K562 (cell line): ENCODE data around the gene NOS2. TPM values are rescaled to one million over a fixed set of nuclear protein-coding genes. Genes with fewer than 3 reads are reported as not detected.

Experiments used
- ADNP ChIP-seq: fragments of 200-800 bp; sonication (Bioruptor generic); IDR thresholded peaks from 2 replicates; pipeline ENCODE4 v1.6.1; 2016; ENCODE audit warnings: missing genetic modification characterization, missing compliant biosample characterization
- AFF1 ChIP-seq, 2 experiments: fragments of 450-650 bp; IDR thresholded peaks; 2 replicates each; pipeline ENCODE4 v1.6.1; 2018; ENCODE audit warnings: mild to moderate bottlenecking in 2 of 2, low read depth in 1 of 2; ENCODE audit not compliant: partially characterized antibody in 2 of 2
- CAMTA2 ChIP-seq: fragments of 250-450 bp; sonication (Bioruptor Pico); conservative IDR thresholded peaks from 2 replicates; pipeline ENCODE4 v1.5.1; 2022
- EHMT2 ChIP-seq: fragments of 450-650 bp; IDR thresholded peaks from 2 replicates; pipeline ENCODE4 v1.6.1; 2018; ENCODE audit warnings: antibody characterized with exemption
- POLR2AphosphoS5 ChIP-seq: IDR thresholded peaks from 2 replicates; pipeline ENCODE4 v1.6.1; 2011; ENCODE audit warnings: mild to moderate bottlenecking, low read depth, low read length, moderate library complexity; ENCODE audit not compliant: control insufficient read depth, insufficient read depth
- REST ChIP-seq, 2 experiments: fragments of 450-650 bp; formaldehyde crosslinking in 1 of 2; IDR thresholded peaks; 2 replicates each; pipeline versions ENCODE4 v1.4.0 to v1.6.1; 2014 to 2020; ENCODE audit warnings: mild to moderate bottlenecking in 2 of 2, borderline replicate concordance in 1 of 2, low read depth in 1 of 2
- SIRT6 ChIP-seq: IDR thresholded peaks from one replicate; pipeline ENCODE4 v1.6.1; 2012; ENCODE audit warnings: low read depth, mild to moderate bottlenecking, control low read depth, inconsistent platforms, low read length, moderate library complexity
- ZKSCAN3 ChIP-seq: fragments of 250-450 bp; sonication (Bioruptor Pico); IDR thresholded peaks from 2 replicates; pipeline ENCODE4 v1.4.0; 2020
- ZNF609 ChIP-seq: sonication (generic); formaldehyde crosslinking; IDR thresholded peaks from 2 replicates; pipeline ENCODE4 v1.8.1; 2023; ENCODE audit warnings: missing genetic modification reagents, mild to moderate bottlenecking, borderline replicate concordance
- polyA plus RNA-seq, 8 experiments: library from polyadenylated mRNA; depleted of rRNA in 4 of 8; stranded (reverse) in 5 of 8; unstranded in 3 of 8; fragments of >200 nt; fragmentation: Nextera tagmentation in 2 of 8; fragmentation: Illumina TruSeq in 1 of 8; extraction: Ambion mirVana in 2 of 8; extraction: Trizol in 1 of 8; gene quantifications; 2 replicates each; pipeline versions ENCODE4 v1.2.1 to v1.2.3, GENCODE V29; 2011 to 2014; ENCODE audit warnings: inconsistent platforms in 1 of 8, missing spikeins in 1 of 8
- total RNA-seq, 7 experiments: library from RNA; depleted of rRNA in 6 of 7; stranded (reverse); fragments of >200 nt in 6 of 7; fragmentation: Illumina TruSeq in 2 of 7; extraction: Trizol in 2 of 7; gene quantifications; 2 replicates each; pipeline versions ENCODE4 v1.2.1 to v1.2.3, GENCODE V29; 2011 to 2021; ENCODE audit warnings: low replicate concordance in 1 of 7

Gene NOS2
- total and polyA plus RNA-seq, 9 of the 15 experiments (the other 6 are each of a cell fraction or from before 2014, with no cell fraction given): not detected

- no peak for TF ChIP-seq SIRT6
- no peak for TF ChIP-seq ZNF609 (CRISPR knock-in tag)
- TF ChIP-seq CAMTA2 (CRISPR knock-in tag): no peak
- no peak for TF ChIP-seq POLR2AphosphoS5
- no peak for TF ChIP-seq ADNP (tag)
- TF ChIP-seq AFF1 (IDR thresholded peaks at IDR 0.05; ENCODE audit: low read depth in 1 of 2, partially characterized antibody in 2 of 2): peak in 1 of 2 experiments; percentile 72
- peak; percentile 99 for TF ChIP-seq REST (IDR thresholded peaks at IDR 0.05; ENCODE audit: borderline replicate concordance)
- TF ChIP-seq REST (CRISPR knock-in tag; IDR thresholded peaks at IDR 0.05; ENCODE audit: low read depth): peak; percentile 94
- TF ChIP-seq ZKSCAN3: no peak
- peak; percentile 97 for TF ChIP-seq EHMT2
Measured at GRCh38 chr17:27762527-27763305, 37.6 kb downstream of the NOS2 start (continued).
